Gastroesophageal sphincter (tissue), 3 donors: ENCODE data around the gene ARHGAP20.

Source experiments
- EP300 ChIP-seq: sonication (generic); formaldehyde crosslinking; IDR thresholded peaks from one replicate; pipeline ENCODE4 v1.6.1; 2017; ENCODE audit warnings: antibody characterized with exemption, mild to moderate bottlenecking
- POLR2A ChIP-seq, 2 donors: fragments of 450-650 bp; IDR thresholded peaks; one replicate each; pipeline ENCODE4 v1.6.1; 2017; ENCODE audit warnings: antibody characterized with exemption in 2 of 2, mild to moderate bottlenecking in 2 of 2, moderate library complexity in 1 of 2
- POLR2AphosphoS5 ChIP-seq: sonication (generic); formaldehyde crosslinking; IDR thresholded peaks from one replicate; pipeline ENCODE4 v1.6.1; 2017; ENCODE audit warnings: antibody characterized with exemption
- TF ChIP-seq, protein P1 (sequence below), 4 experiments: fragments of 200-600 bp in 2 of 4; fragments of 450-650 bp in 2 of 4; sonication (generic) in 1 of 4; IDR thresholded peaks; one replicate each; pipeline ENCODE4 v1.5.1; 2017 to 2019; ENCODE audit warnings: antibody characterized with exemption in 4 of 4, mild to moderate bottlenecking in 2 of 4, moderate library complexity in 2 of 4

DNA sequence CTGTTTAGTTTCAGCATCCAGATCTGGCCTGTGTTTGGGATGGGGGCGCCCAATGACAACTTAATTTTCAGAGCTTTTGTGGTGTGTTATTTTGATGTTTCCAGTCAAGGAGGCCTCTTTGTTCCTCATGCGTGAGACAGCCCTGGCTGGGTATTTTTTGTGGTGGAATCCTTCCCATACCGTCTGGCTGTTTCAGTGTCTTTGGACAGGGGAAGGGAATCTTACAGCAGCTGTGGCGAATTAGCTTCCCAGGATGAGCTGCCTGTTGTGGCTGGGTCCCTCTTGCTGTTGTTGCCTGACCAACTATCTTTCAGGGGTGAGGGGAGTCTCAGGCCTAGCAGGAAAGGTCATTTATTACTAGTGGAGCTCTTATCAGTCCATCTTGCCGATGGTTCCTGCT, 138.8 kb downstream of the ARHGAP20 start:
- TF ChIP-seq, protein P1, sequence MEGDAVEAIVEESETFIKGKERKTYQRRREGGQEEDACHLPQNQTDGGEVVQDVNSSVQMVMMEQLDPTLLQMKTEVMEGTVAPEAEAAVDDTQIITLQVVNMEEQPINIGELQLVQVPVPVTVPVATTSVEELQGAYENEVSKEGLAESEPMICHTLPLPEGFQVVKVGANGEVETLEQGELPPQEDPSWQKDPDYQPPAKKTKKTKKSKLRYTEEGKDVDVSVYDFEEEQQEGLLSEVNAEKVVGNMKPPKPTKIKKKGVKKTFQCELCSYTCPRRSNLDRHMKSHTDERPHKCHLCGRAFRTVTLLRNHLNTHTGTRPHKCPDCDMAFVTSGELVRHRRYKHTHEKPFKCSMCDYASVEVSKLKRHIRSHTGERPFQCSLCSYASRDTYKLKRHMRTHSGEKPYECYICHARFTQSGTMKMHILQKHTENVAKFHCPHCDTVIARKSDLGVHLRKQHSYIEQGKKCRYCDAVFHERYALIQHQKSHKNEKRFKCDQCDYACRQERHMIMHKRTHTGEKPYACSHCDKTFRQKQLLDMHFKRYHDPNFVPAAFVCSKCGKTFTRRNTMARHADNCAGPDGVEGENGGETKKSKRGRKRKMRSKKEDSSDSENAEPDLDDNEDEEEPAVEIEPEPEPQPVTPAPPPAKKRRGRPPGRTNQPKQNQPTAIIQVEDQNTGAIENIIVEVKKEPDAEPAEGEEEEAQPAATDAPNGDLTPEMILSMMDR (IDR thresholded peaks at IDR 0.05): no peak
- TF ChIP-seq POLR2A (IDR thresholded peaks at IDR 0.05): no peak
- no peak for TF ChIP-seq EP300
- TF ChIP-seq POLR2AphosphoS5: no peak
